WTC11 (cell line): ENCODE results near the gene ANO10. TPM values are rescaled to one million over a fixed set of nuclear protein-coding genes. Genes with fewer than 3 reads are reported as not detected.

Source experiments
- ATAC-seq: fragments of 200-7000 bp; cut with Tn5 transposase; 2 replicates; pipeline ENCODE4 v1.10.0; 2021; ENCODE audit warnings: mild to moderate bottlenecking, moderate library complexity
- CTCF ChIA-PET: fragments of 300-600 bp; sonication (Branson Sonifier 250); formaldehyde crosslinking; loops from one replicate; lab custom pipeline; 2021; ENCODE audit warnings: antibody characterized with exemption; lab: Charles Lee
- POLR2A ChIA-PET: fragments of 350-600 bp; sonication (Branson Sonifier 250); formaldehyde crosslinking; loops from one replicate; lab custom pipeline; 2021; ENCODE audit warnings: antibody characterized with exemption; lab: Charles Lee
- DNase-seq: peaks from one replicate; pipeline ENCODE4 v3.0.0; 2021; ENCODE audit warnings: low spot score
- H3K27ac Mint-ChIP-seq: 2 replicates; pipeline ENCODE4 v1.8.0; 2021; ENCODE audit warnings: mixed read lengths
- H3K27me3 Mint-ChIP-seq: 2 replicates; pipeline ENCODE4 v1.8.0; 2021; ENCODE audit warnings: low read depth, mild to moderate bottlenecking, moderate library complexity, mixed read lengths
- H3K36me3 Mint-ChIP-seq: 2 replicates; pipeline ENCODE4 v1.8.0; 2021; ENCODE audit warnings: mixed read lengths
- H3K4me1 Mint-ChIP-seq: 2 replicates; pipeline ENCODE4 v1.8.0; 2022; ENCODE audit warnings: mixed read lengths
- H3K4me3 Mint-ChIP-seq: 2 replicates; pipeline ENCODE4 v1.8.0; 2021; ENCODE audit warnings: mild to moderate bottlenecking, moderate library complexity, mixed read lengths
- H3K9me3 Mint-ChIP-seq: 2 replicates; pipeline ENCODE4 v1.8.0; 2021; ENCODE audit warnings: mixed read lengths
- AFF4 ChIP-seq: sonication (generic); formaldehyde crosslinking; IDR thresholded peaks from 2 replicates; pipeline ENCODE4 v1.8.1; 2023; ENCODE audit warnings: mild to moderate bottlenecking, missing genetic modification reagents, borderline replicate concordance
- CBFB ChIP-seq: sonication (generic); formaldehyde crosslinking; IDR thresholded peaks from 2 replicates; pipeline ENCODE4 v1.8.1; 2022; ENCODE audit warnings: mild to moderate bottlenecking, low read depth, missing genetic modification reagents
- CDX4 ChIP-seq: fragments of 250-450 bp; sonication (Bioruptor Pico); IDR thresholded peaks from 2 replicates; pipeline ENCODE4 v1.9.0; 2021; ENCODE audit warnings: moderate library complexity, mild to moderate bottlenecking, inconsistent platforms, borderline replicate concordance
- CTCF ChIP-seq: fragments of 200-600 bp; IDR thresholded peaks from 2 replicates; pipeline ENCODE4 v1.8.0; 2022; ENCODE audit warnings: antibody characterized with exemption
- ELF4 ChIP-seq: sonication (generic); formaldehyde crosslinking; IDR thresholded peaks from 2 replicates; pipeline ENCODE4 v1.8.1; 2022; ENCODE audit warnings: low read depth, mild to moderate bottlenecking, moderate library complexity, missing genetic modification reagents
- FOXP1 ChIP-seq: sonication (generic); formaldehyde crosslinking; IDR thresholded peaks from 2 replicates; pipeline ENCODE4 v1.8.0; 2022; ENCODE audit warnings: missing genetic modification reagents, mild to moderate bottlenecking, moderate library complexity, borderline replicate concordance
- IRF1 ChIP-seq: sonication (generic); formaldehyde crosslinking; IDR thresholded peaks from 2 replicates; pipeline ENCODE4 v1.8.0; 2023; ENCODE audit warnings: missing genetic modification reagents
- JAZF1 ChIP-seq: fragments of 250-450 bp; sonication (Bioruptor Pico); IDR thresholded peaks from 2 replicates; pipeline ENCODE4 v1.9.0; 2021; ENCODE audit warnings: moderate library complexity, mild to moderate bottlenecking, inconsistent platforms
- JUN ChIP-seq: sonication (generic); formaldehyde crosslinking; IDR thresholded peaks from 2 replicates; pipeline ENCODE4 v1.8.0; 2023; ENCODE audit warnings: mild to moderate bottlenecking, missing genetic modification reagents
- KAT7 ChIP-seq: sonication (generic); formaldehyde crosslinking; IDR thresholded peaks from 2 replicates; pipeline ENCODE4 v1.8.1; 2023; ENCODE audit warnings: missing genetic modification reagents, mild to moderate bottlenecking, borderline replicate concordance
- MXD4 ChIP-seq: fragments of 250-450 bp; sonication (Bioruptor Pico); IDR thresholded peaks from 2 replicates; pipeline ENCODE4 v1.8.0; 2021; ENCODE audit warnings: mild to moderate bottlenecking, moderate library complexity, borderline replicate concordance
- NR3C1 ChIP-seq: sonication (generic); formaldehyde crosslinking; conservative IDR thresholded peaks from 2 replicates; pipeline ENCODE4 v1.8.1; 2023; ENCODE audit warnings: low read depth, mild to moderate bottlenecking, missing genetic modification reagents
- PRRX2 ChIP-seq: fragments of 250-450 bp; sonication (Bioruptor Pico); IDR thresholded peaks from 2 replicates; pipeline ENCODE4 v1.8.0; 2021; ENCODE audit warnings: mild to moderate bottlenecking
- RELA ChIP-seq: sonication (generic); formaldehyde crosslinking; IDR thresholded peaks from 2 replicates; pipeline ENCODE4 v1.8.1; 2022; ENCODE audit warnings: missing genetic modification reagents, mild to moderate bottlenecking, borderline replicate concordance
- SP1 ChIP-seq: sonication (generic); formaldehyde crosslinking; conservative IDR thresholded peaks from 2 replicates; pipeline ENCODE4 v1.8.1; 2022; ENCODE audit warnings: missing genetic modification reagents
- TEAD1 ChIP-seq: sonication (generic); formaldehyde crosslinking; IDR thresholded peaks from 2 replicates; pipeline ENCODE4 v1.8.0; 2022; ENCODE audit warnings: mild to moderate bottlenecking, missing genetic modification reagents
- TEAD4 ChIP-seq: sonication (generic); formaldehyde crosslinking; IDR thresholded peaks from 2 replicates; pipeline ENCODE4 v1.8.0; 2022; ENCODE audit warnings: mild to moderate bottlenecking, missing genetic modification reagents
- TP53 ChIP-seq: sonication (generic); formaldehyde crosslinking; IDR thresholded peaks from 2 replicates; pipeline ENCODE4 v1.8.1; 2023; ENCODE audit warnings: mild to moderate bottlenecking, missing genetic modification reagents
- ZBTB43 ChIP-seq: sonication (generic); formaldehyde crosslinking; IDR thresholded peaks from 2 replicates; pipeline ENCODE4 v1.8.1; 2023; ENCODE audit warnings: mild to moderate bottlenecking, missing genetic modification reagents
- ZNF219 ChIP-seq: sonication (generic); formaldehyde crosslinking; IDR thresholded peaks from 2 replicates; pipeline ENCODE4 v1.8.0; 2023; ENCODE audit warnings: missing genetic modification reagents, mild to moderate bottlenecking, borderline replicate concordance
- ZNF396 ChIP-seq: fragments of 250-450 bp; sonication (Bioruptor Pico); IDR thresholded peaks from 2 replicates; pipeline ENCODE4 v1.8.0; 2021; ENCODE audit warnings: mild to moderate bottlenecking, moderate library complexity, borderline replicate concordance
- ZNF532 ChIP-seq: fragments of 250-450 bp; sonication (Bioruptor Pico); IDR thresholded peaks from 2 replicates; pipeline ENCODE4 v1.9.0; 2021; ENCODE audit warnings: mild to moderate bottlenecking, borderline replicate concordance
- ZNF671 ChIP-seq: fragments of 250-450 bp; sonication (Bioruptor Pico); IDR thresholded peaks from 2 replicates; pipeline ENCODE4 v1.8.0; 2021; ENCODE audit warnings: mild to moderate bottlenecking
- total RNA-seq: library from RNA; stranded (reverse); gene quantifications from 3 replicates; pipeline ENCODE4 v1.2.3, GENCODE V29; 2021

ANO10 gene
- total RNA-seq, 1 experiment from 2014 or later = 35.1 TPM

GRCh38 chr3:43616034-43616433, 5.8 kb downstream of the ANO10 start (continued):
- no peak for TF ChIP-seq CTCF
- no peak for TF ChIP-seq IRF1 (CRISPR knock-in tag)
- TF ChIP-seq JAZF1 = no peak
- no peak for TF ChIP-seq ZNF396 (CRISPR knock-in tag)
- TF ChIP-seq ELF4 = no peak
- TF ChIP-seq, all 79 proteins: peak for 0

GRCh38 chr3:43615133-43615532, 6.7 kb downstream of the ANO10 start:
- Mint-ChIP-seq H3K27me3 (no peaks in the 10 kb centered on the region), H3K36me3 (no peaks in the 10 kb centered on the region), H3K4me1 (peaks cover 9% of the 10 kb centered on the region), H3K9me3 (no peaks in the 10 kb centered on the region), H3K4me3 (no peak overlapping the region), H3K27ac (no peak overlapping the region)
- ATAC-seq (no peak), DNase-seq (no peak)
- ChIA-PET POLR2A (no interaction called here), CTCF (no interaction called here)
- TF ChIP-seq CBFB (no peak), JAZF1 (no peak), TEAD1 (no peak), TEAD4 (CRISPR knock-in tag) (no peak), MXD4 (CRISPR knock-in tag) (no peak), SP1 (CRISPR knock-in tag) (no peak), KAT7 (CRISPR knock-in tag) (no peak), RELA (CRISPR knock-in tag) (no peak), FOXP1 (no peak), NR3C1 (CRISPR knock-in tag) (no peak), JUN (CRISPR knock-in tag) (no peak), CDX4 (CRISPR knock-in tag) (no peak), ZNF219 (CRISPR knock-in tag) (no peak), AFF4 (no peak), ZNF532 (no peak), PRRX2 (CRISPR knock-in tag) (no peak), ZBTB43 (CRISPR knock-in tag) (no peak), ZNF671 (CRISPR knock-in tag) (no peak), TP53 (CRISPR knock-in tag) (no peak)
